Spinal cord (tissue), 10 donors: ENCODE results near the gene FOS. TPM values are rescaled to one million over a fixed set of nuclear protein-coding genes. Genes with fewer than 3 reads are reported as not detected.

ENCODE experiments used
- DNase-seq, 6 donors: peaks; one replicate each; pipeline versions ENCODE4 v3.0.0 to v3.0.0-alpha.2; 2013 to 2015; ENCODE audit warnings: low spot score in 6 of 6, low read depth in 4 of 6
- H3K27ac ChIP-seq: one replicate; pipeline ENCODE4 v1.5.1; 2013; ENCODE audit warnings: low read depth, low read length, control low read depth
- H3K27me3 ChIP-seq: one replicate; pipeline ENCODE4 v1.6.1; 2013; ENCODE audit warnings: low read length; ENCODE audit not compliant: control insufficient read depth, insufficient read depth
- H3K36me3 ChIP-seq: one replicate; pipeline ENCODE4 v1.6.1; 2013; ENCODE audit warnings: low read length; ENCODE audit not compliant: control insufficient read depth, insufficient read depth
- H3K4me1 ChIP-seq: one replicate; pipeline ENCODE4 v1.6.1; 2013; ENCODE audit warnings: low read length; ENCODE audit not compliant: control insufficient read depth, insufficient read depth
- H3K4me3 ChIP-seq: one replicate; pipeline ENCODE4 v1.5.1; 2013; ENCODE audit warnings: low read depth, low read length, control low read depth
- H3K9me3 ChIP-seq: one replicate; pipeline ENCODE4 v1.6.1; 2013; ENCODE audit warnings: low read length; ENCODE audit not compliant: control insufficient read depth, insufficient read depth
- WGBS: methylation state at CpG from one replicate; pipeline ENCODE4 v1.1.5; 2013; ENCODE audit warnings: missing lambda C conversion rate; ENCODE audit not compliant: insufficient coverage; 5-methylcytosine and 5-hydroxymethylcytosine counted together
- polyA plus RNA-seq, 2 donors: library from polyadenylated mRNA; unstranded; fragments of 120-200 nt; gene quantifications; one replicate each; pipeline ENCODE4 v1.2.1, GENCODE V29; 2013; ENCODE audit not compliant: insufficient read length in 2 of 2
- total RNA-seq, 2 donors: library from RNA; depleted of rRNA in 1 of 2; stranded (reverse); fragments of 120-200 nt in 1 of 2; fragments of >200 nt in 1 of 2; gene quantifications; one replicate each; pipeline versions ENCODE4 v1.2.3 to v1.2.4, GENCODE V29; 2013 to 2014
- donor health status: healthy.

The FOS gene
- total and polyA plus RNA-seq, 4 donors, result 124 to 842 (median 271) TPM

DNA sequence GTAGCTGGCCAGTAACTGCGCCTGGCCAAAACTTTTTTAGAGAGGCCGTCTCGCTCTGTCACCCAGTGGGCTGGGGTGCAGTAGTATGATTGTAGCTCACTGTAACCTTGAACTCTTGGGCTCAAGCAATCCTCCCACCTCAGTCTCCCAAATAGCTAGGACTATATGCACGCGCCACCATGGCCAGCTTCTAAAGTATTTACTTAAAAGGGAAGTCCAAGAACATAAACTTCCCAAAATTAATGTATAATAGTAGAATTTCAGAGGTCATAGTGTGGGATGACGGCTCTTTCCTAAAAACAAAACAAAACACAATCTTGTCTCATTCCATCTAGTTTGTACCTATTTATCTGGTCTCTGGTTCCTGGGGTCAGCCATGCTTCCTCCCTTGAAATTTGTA lies 42.2 kb upstream of the FOS start:
- Histone ChIP-seq H3K4me3 (no peak overlapping the region), H3K9me3 (no peaks in the 10 kb centered on the region), H3K4me1 (peaks cover 36% of the 10 kb centered on the region), H3K36me3 (no peaks in the 10 kb centered on the region), H3K27me3 (no peaks in the 10 kb centered on the region), H3K27ac (peak overlapping the region; percentile 89)
- WGBS, result 100% methylated on average over 3 of the region's 6 CpGs
- no peak for DNase-seq

DNA sequence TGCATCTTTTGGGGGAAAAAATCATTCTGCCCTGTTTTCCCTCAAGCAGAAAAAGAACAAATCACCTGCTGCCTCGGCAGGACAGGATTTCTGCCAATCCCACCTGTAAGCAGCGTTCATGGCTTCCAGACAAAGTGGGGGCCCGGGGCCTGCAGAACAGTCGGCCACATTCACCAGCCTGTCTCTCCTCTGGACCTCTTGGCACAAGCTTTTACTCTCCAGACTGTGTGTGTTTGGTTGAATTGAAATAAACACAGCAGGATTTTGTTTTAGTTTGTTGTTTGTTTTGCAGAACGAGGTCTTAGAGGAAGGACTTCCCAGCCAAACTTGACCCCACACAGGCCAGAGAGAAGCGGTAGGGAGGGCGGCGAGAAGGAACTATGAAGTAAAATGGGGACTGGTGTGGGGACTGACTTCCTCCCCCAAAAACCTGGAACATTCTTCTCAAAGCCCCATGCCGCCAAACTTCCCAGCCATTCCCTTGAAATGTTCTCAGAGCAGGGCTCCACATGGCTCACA lies 41.7 kb upstream of the FOS start:
- H3K9me3 ChIP-seq, result no peaks in the 10 kb centered on the region
- no peaks in the 10 kb centered on the region for H3K36me3 ChIP-seq
- H3K27me3 ChIP-seq, result no peaks in the 10 kb centered on the region
- peak overlapping the region; percentile 89 for H3K27ac ChIP-seq
- H3K4me1 ChIP-seq, result peaks cover 38% of the 10 kb centered on the region
- no peak overlapping the region for H3K4me3 ChIP-seq
- 15% methylated on average over 3 of the region's 9 CpGs for WGBS
- peak in 2 of 6 donors; percentile 33 to 63 for DNase-seq

- Histone ChIP-seq H3K27me3 (no peaks in the 10 kb centered on the region), H3K4me1 (peaks cover 45% of the 10 kb centered on the region), H3K9me3 (no peaks in the 10 kb centered on the region), H3K27ac (peak overlapping the region; percentile 89), H3K36me3 (no peaks in the 10 kb centered on the region), H3K4me3 (no peak overlapping the region)
- WGBS, result 37% methylated on average over 6 of the region's 11 CpGs
- DNase-seq, result peak in 4 of 6 donors; percentile 46 to 94 (median 64)
Measured at GRCh38 chr14:75238756-75239455, 39.7 kb upstream of the FOS start.

GRCh38 chr14:75240781-75241180 lies 37.8 kb upstream of the FOS start:
- Histone ChIP-seq H3K4me1 (peaks cover 45% of the 10 kb centered on the region), H3K36me3 (no peaks in the 10 kb centered on the region)
- 98% methylated on average over 6 of the region's 6 CpGs for WGBS

DNA sequence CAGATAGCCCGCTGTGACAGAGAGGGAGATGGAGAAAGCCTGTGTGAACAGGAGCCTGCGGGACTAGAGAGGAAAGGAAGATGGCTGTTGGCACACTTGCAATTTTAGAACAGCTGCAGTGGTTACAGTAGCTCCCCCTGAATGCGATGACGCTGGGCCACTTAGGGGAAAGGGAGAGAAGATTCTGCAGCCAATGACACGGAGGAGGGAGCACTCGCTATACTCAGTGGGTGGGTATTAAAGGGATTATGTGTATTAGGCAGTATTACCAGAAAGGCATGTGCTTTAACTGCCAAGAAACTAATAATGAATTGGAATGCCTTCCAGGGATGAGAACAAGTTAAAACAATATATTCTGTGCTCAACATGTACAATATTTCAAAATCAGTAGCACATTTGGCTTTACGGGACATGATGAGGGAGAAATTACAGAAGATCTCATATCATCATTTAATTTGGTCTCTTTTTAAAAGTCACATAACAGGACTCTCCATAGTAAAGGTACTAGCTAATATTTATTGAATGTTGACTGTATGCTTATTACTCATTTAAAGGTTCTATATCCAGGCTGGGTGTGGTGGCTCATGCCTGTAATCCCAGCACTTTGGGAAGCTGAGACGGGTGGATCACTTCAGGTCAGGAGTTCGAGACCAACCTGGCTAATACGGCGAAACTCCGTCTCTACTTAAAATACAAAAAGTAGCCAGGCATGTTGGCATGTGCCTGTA lies 35.9 kb upstream of the FOS start:
- peak in 4 of 6 donors; percentile 59 to 96 (median 74) for DNase-seq
- Histone ChIP-seq H3K27me3 (no peaks in the 10 kb centered on the region), H3K27ac (peak overlapping the region; percentile 67), H3K36me3 (no peaks in the 10 kb centered on the region), H3K9me3 (no peaks in the 10 kb centered on the region), H3K4me1 (peaks cover 28% of the 10 kb centered on the region), H3K4me3 (peak overlapping the region; percentile 7)
- WGBS, result 26% methylated on average over 6 of the region's 12 CpGs

More at GRCh38 chr14:75240781-75241180, 37.8 kb upstream of the FOS start:
- Histone ChIP-seq H3K27ac (no peak overlapping the region), H3K4me3 (no peak overlapping the region), H3K9me3 (no peaks in the 10 kb centered on the region), H3K27me3 (no peaks in the 10 kb centered on the region)
- no peak for DNase-seq

DNA sequence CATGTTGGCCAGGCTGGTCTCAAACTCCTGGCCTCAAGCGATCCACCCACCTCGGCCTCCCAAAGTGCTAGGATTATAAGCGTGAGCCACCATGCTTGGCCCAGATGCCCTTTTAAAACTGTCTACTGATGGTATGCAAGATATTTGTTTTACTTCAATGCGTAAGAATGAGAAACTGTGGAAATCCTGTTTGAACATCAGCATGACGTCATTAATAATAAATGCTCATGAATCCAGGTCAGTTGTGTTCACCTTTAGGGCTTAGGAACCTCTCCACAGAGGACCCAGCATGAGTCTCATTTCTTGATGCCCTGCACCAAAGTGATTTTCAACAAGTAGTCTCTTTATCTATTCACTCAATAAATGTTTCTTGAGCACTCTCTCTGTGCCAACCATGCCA lies 34.5 kb upstream of the FOS start:
- no peak for DNase-seq
- no peaks in the 10 kb centered on the region for H3K9me3 ChIP-seq
- WGBS, result 88% methylated on average over 3 of the region's 5 CpGs
- H3K36me3 ChIP-seq, result no peaks in the 10 kb centered on the region
- no peak overlapping the region for H3K4me3 ChIP-seq
- peaks cover 21% of the 10 kb centered on the region for H3K4me1 ChIP-seq
- no peak overlapping the region for H3K27ac ChIP-seq
- no peaks in the 10 kb centered on the region for H3K27me3 ChIP-seq

DNA sequence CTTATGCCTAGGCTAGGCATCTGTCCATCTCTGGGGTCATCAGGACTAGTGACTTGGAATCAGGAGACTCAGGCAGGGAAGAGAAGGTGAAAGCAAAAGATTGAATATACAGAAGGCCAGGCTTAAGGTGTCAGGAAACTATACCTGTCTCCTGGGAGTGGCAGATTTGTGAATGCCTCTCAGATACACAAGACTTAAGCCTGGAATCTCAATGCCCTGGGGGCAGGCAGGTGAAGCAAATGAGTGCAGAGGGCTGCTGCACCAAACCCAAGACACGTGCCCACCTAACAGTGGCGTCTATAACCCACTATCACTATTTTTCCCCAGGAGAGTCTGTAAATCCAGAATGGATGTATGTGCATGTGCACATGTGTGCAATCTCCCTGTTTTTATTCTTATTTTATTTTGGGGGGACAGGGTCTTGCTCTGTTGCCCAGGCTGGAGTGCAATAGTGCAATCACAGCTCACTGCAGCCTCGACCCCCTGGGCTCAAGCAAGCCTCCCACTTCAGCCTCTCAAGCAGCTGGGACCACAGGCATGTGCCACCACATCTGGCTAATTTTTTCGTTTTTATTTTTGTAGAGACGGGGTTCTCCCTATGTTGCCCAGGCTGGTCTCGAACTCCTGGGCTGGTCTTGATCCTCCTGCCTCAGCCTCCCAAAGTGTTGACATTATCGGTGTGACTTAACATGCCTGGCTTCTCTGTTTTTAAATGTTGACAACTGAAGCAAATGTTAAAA lies 31.9 kb upstream of the FOS start:
- H3K4me1 ChIP-seq, result peaks cover 9% of the 10 kb centered on the region
- H3K27ac ChIP-seq, result no peak overlapping the region
- H3K27me3 ChIP-seq, result no peaks in the 10 kb centered on the region
- H3K36me3 ChIP-seq, result no peaks in the 10 kb centered on the region
- no peak for DNase-seq
- H3K9me3 ChIP-seq, result no peaks in the 10 kb centered on the region
- WGBS, result 85% methylated on average over 4 of the region's 7 CpGs
- no peak overlapping the region for H3K4me3 ChIP-seq

DNA sequence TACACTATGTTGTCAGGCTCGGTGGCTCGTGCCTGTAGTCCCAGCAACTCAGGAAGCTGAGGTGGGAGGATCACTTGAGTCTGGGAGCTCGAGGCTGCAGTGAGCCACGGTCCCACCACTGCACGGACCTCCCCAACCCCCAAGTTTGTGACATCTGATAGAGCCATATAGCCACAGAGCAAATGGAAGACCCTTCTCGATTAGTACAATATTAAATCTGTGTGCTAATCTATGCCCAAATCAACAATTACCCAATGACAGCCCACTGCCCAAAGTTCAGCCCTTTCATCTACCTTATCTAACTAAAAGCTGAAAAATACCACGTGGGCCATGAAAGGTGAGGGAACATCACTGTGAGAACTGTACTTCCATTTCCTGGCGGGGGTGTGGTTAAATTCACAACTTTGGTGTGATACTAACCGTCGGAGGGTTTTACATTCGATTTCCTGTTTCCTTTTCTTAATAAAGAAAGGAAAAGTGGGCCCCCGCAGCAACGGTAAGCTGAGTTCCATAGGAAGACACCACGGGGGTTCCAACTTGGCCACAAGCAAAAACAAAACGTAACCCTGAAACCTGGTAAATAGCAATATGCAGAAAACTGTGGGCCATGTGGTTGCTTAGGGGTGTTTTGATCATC lies 31.2 kb upstream of the FOS start:
- Histone ChIP-seq H3K4me1 (peaks cover 2% of the 10 kb centered on the region), H3K27me3 (no peaks in the 10 kb centered on the region), H3K4me3 (no peak overlapping the region), H3K27ac (no peak overlapping the region), H3K36me3 (no peaks in the 10 kb centered on the region), H3K9me3 (no peaks in the 10 kb centered on the region)
- no peak for DNase-seq
- 74% methylated on average over 9 of the region's 15 CpGs for WGBS

DNA sequence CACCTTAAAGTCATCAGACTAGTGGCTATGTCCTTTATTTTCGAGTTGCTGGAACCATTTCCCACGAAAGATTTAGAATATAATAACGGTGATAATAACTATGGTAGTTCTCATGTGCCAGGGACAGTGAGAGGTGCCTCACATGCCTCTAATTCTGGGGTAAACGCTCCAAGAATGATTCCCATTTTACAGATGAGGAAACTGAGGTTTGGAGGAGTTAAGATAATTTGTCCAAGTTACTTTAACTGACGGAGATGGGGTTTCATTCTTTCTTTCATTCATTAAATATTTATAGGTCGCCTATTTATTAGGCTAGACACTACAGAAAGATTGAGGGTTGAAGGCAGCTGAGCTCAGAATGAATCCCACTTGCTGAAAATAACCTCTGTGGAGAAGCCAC lies 30.7 kb upstream of the FOS start:
- H3K27ac ChIP-seq, result no peak overlapping the region
- H3K9me3 ChIP-seq, result no peaks in the 10 kb centered on the region
- no peak overlapping the region for H3K4me3 ChIP-seq
- no peaks in the 10 kb centered on the region for H3K27me3 ChIP-seq
- no peak for DNase-seq
- H3K36me3 ChIP-seq, result no peaks in the 10 kb centered on the region
- 77% methylated on average over 2 of the region's 6 CpGs for WGBS
- H3K4me1 ChIP-seq, result no peaks in the 10 kb centered on the region
